Prostate gland (tissue), 2 donors: ENCODE measurements around the gene FGFBP3. TPM values are rescaled to one million over a fixed set of nuclear protein-coding genes. Genes with fewer than 3 reads are reported as not detected.

ENCODE experiments used
- DNase-seq: peaks from one replicate; pipeline ENCODE4 v3.0.0-alpha.2; 2019; ENCODE audit warnings: low spot score
- H3K27ac ChIP-seq, 2 donors: fragments of 200-600 bp; sonication (generic); 2 replicates each; pipeline ENCODE4 v1.5.1; 2017 to 2019
- H3K27me3 ChIP-seq: fragments of 200-600 bp; sonication (generic); replicated peaks from 2 replicates; pipeline ENCODE4 v1.5.1; 2019; ENCODE audit not compliant: insufficient read depth
- H3K36me3 ChIP-seq, 2 donors: fragments of 200-600 bp; sonication (generic); 1 replicate in 1 of 2; 2 replicates in 1 of 2; pipeline versions ENCODE4 v1.5.1 to v1.8.1; 2017 to 2019
- H3K4me1 ChIP-seq: fragments of 200-600 bp; sonication (generic); replicated peaks from 2 replicates; pipeline ENCODE4 v1.5.1; 2019
- H3K4me3 ChIP-seq, 2 donors: fragments of 200-600 bp; sonication (generic); 2 replicates each; pipeline ENCODE4 v1.5.1; 2017 to 2019
- H3K9me3 ChIP-seq: fragments of 200-600 bp; sonication (generic); 2 replicates; pipeline ENCODE4 v1.5.1; 2017
- POLR2A ChIP-seq: fragments of 450-650 bp; IDR thresholded peaks from one replicate; pipeline ENCODE4 v1.6.1; 2016; ENCODE audit warnings: antibody characterized with exemption, mild to moderate bottlenecking
- POLR2AphosphoS5 ChIP-seq: sonication (generic); formaldehyde crosslinking; IDR thresholded peaks from one replicate; pipeline ENCODE4 v1.6.1; 2017; ENCODE audit warnings: antibody characterized with exemption
- WGBS: methylation state at CpG from one replicate; pipeline ENCODE4 v1.1.5; 2018; 5-methylcytosine and 5-hydroxymethylcytosine counted together
- intact Hi-C: fragments of 100-400 bp; cut with DNase I; formaldehyde crosslinking; loops from one replicate; pipeline ENCODE4 v1.14.2; 2022
- total RNA-seq, 2 donors: library from RNA; depleted of rRNA; stranded (reverse); fragments of >200 nt; gene quantifications; one replicate each; pipeline ENCODE4 v1.1.0, GENCODE V29; 2016
- TF ChIP-seq, protein P1 (sequence below), 4 experiments: fragments of 200-600 bp in 2 of 4; fragments of 450-650 bp in 2 of 4; sonication (generic) in 2 of 4; IDR thresholded peaks; 1 replicate in 3 of 4; 2 replicates in 1 of 4; pipeline ENCODE4 v1.5.1; 2016 to 2019; ENCODE audit warnings: antibody characterized with exemption in 4 of 4, mild to moderate bottlenecking in 2 of 4, moderate library complexity in 2 of 4

The FGFBP3 gene
- total RNA-seq, 2 donors from 2014 or later, result 2.3 to 3.4 TPM

DNA sequence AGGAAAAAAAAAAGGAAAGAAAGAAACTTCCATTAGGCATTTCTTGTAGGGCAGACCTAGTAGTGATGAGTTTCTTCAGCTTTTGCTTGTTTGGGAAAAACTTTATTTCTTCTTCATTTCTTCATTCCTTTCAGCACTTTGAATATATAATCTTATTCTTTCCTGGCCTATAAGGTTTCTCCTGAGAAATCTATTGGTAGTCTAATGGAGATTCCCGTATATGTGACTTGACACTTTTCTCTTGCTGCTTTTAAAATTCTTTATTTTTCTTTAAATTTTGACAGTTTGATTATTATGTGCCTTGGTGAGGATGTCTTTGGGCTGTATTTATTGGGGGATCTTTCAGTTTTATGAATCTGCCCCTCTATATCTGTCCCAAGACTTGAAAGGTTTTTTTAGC lies 10.4 kb upstream of the FGFBP3 start:
- Histone ChIP-seq H3K9me3 (no peaks in the 10 kb centered on the region), H3K27ac (no peak overlapping the region), H3K4me3 (no peak overlapping the region), H3K4me1 (no peaks in the 10 kb centered on the region), H3K27me3 (no peaks in the 10 kb centered on the region), H3K36me3 (no peaks in the 10 kb centered on the region)
- 98% methylated on average over 1 of the region's 1 CpG for WGBS
- intact Hi-C loops, result loop anchor here (10.0 kb wide), 2 partner anchors 125 to 285 kb away; partner anchors contain the start of genes PPP1R3C and TNKS2
- no peak for DNase-seq
- TF ChIP-seq, protein P1, sequence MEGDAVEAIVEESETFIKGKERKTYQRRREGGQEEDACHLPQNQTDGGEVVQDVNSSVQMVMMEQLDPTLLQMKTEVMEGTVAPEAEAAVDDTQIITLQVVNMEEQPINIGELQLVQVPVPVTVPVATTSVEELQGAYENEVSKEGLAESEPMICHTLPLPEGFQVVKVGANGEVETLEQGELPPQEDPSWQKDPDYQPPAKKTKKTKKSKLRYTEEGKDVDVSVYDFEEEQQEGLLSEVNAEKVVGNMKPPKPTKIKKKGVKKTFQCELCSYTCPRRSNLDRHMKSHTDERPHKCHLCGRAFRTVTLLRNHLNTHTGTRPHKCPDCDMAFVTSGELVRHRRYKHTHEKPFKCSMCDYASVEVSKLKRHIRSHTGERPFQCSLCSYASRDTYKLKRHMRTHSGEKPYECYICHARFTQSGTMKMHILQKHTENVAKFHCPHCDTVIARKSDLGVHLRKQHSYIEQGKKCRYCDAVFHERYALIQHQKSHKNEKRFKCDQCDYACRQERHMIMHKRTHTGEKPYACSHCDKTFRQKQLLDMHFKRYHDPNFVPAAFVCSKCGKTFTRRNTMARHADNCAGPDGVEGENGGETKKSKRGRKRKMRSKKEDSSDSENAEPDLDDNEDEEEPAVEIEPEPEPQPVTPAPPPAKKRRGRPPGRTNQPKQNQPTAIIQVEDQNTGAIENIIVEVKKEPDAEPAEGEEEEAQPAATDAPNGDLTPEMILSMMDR (IDR thresholded peaks at IDR 0.05), result no peak
- TF ChIP-seq POLR2AphosphoS5 (no peak), POLR2A (no peak)

DNA sequence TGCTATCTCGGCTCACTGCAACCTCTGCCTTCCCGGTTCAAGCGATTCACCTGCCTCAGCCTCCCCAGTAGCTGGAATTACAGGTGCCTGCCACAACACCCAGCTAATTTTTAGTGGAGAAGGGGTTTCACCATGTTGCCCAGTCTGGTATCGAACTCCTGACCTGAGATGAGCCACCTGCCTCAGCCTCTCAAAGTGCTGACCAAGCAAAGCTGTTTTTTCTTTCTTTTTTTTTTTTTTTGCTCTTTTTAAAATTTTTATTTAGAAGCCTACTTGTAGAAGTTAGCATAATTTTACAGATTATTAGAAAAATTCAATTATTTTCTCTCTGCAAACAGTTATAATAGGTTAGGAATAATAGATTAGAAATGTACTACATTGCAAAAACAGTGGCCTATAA lies 1.2 kb upstream of the FGFBP3 start:
- intact Hi-C loops, result loop anchor here (5.0 to 10.0 kb wide), 2 partner anchors 153 to 276 kb away; partner anchors contain the start of gene PPP1R3C
- Histone ChIP-seq H3K36me3 (no peaks in the 10 kb centered on the region), H3K9me3 (no peaks in the 10 kb centered on the region), H3K27me3 (no peaks in the 10 kb centered on the region), H3K4me3 (no peak overlapping the region), H3K4me1 (no peaks in the 10 kb centered on the region), H3K27ac (no peak overlapping the region)
- WGBS, result 93% methylated on average over 4 of the region's 4 CpGs
- DNase-seq, result no peak
- no peak for TF ChIP-seq POLR2AphosphoS5
- TF ChIP-seq POLR2A, result no peak
- TF ChIP-seq, protein P1 (IDR thresholded peaks at IDR 0.05), result no peak

DNA sequence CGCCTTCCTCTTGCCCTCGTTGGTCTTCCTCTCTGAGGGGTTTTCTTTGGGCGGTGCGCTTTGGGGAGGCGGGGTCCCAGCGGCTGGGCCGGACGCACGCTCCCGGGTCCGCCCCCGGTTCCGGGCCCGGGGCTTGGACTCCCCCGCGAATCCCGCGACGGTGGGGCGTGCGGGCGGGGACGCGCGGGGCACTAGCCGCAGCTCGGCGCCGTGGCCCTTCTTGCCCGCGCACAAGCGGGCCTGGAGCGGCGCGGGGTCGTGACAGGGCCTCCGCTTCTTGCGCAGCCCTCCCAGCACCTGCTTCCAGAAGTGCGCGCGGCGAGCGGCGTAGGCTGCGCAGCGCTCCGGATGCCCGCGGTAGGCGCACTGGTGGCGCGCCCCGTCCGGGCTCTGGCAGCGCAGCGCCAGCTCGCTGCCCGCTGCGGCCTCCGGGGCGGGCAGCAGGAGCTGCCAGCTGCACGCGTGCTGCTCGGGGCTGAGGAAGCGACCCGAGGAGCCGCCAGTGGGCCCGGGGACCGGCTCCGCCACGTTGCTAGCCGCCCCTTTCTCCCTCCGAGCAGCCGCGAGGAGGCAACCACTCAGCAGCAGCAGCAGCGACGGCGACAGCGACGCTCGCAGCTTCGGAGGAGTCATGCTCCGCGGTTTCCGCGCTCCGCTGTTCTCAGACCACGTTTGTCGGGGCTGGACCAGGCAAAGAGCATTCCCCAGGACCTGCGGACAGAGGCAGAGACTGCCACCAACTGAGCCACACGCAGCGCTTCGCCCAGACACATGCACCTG lies 759 bp downstream of the FGFBP3 start:
- Histone ChIP-seq H3K9me3 (no peaks in the 10 kb centered on the region), H3K4me1 (no peaks in the 10 kb centered on the region), H3K36me3 (no peaks in the 10 kb centered on the region), H3K27me3 (no peaks in the 10 kb centered on the region), H3K27ac (peak overlapping the region; percentile 35 to 50), H3K4me3 (peak overlapping the region; percentile 74 to 76)
- WGBS, result under 1% methylated on average over 66 of the region's 93 CpGs
- intact Hi-C loops, result no loop called here
- TF ChIP-seq, protein P1 (IDR thresholded peaks at IDR 0.05), result peak in 2 of 4 experiments; percentile 19 to 48
- TF ChIP-seq POLR2A (no peak), POLR2AphosphoS5 (no peak)
- peak; percentile 57 for DNase-seq

DNA sequence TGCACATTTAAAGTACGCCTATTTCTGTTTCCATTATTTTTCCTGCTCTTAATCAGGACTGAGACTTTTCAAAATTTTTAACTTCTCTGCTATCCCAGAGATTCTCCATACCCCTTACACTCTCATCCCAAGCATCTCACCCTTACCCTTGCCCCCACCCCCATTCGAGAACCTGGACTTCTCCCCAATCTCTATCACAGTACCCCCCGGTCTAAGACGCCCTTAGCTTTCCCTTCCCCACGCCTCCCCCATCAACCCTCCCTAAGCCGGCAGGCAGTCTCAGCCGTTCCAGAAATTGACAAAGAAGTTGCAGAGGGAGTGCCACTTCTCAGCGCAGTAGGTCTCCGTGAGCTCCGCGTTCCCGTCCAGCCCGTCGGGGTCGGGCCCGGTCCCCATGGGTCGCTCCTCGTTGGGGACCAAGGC lies 1.4 kb downstream of the FGFBP3 start:
- DNase-seq, result no peak
- Histone ChIP-seq H3K27me3 (no peaks in the 10 kb centered on the region), H3K4me1 (no peaks in the 10 kb centered on the region), H3K9me3 (no peaks in the 10 kb centered on the region), H3K36me3 (no peaks in the 10 kb centered on the region), H3K27ac (peak overlapping the region; percentile 35 to 50), H3K4me3 (peak overlapping the region; percentile 74 to 76)
- 3% methylated on average over 18 of the region's 18 CpGs for WGBS
- TF ChIP-seq POLR2AphosphoS5, result no peak
- TF ChIP-seq POLR2A, result no peak
- TF ChIP-seq, protein P1 (IDR thresholded peaks at IDR 0.05), result no peak
- intact Hi-C loops, result no loop called here
